H9 (cell line): ENCODE results near the gene ROCK1. TPM values are rescaled to one million over a fixed set of nuclear protein-coding genes. Genes with fewer than 3 reads are reported as not detected.

Experiments
- DNase-seq: peaks from one replicate; pipeline ENCODE4 v3.0.0-alpha.2; 2017
- H2AFZ ChIP-seq: one replicate; pipeline ENCODE4 v1.6.1; 2013; ENCODE audit warnings: mild to moderate bottlenecking, low read length, control low read depth, moderate library complexity
- H2AK5ac ChIP-seq: 2 replicates; pipeline ENCODE4 v1.6.1; 2013; ENCODE audit warnings: low read length, control low read depth, mixed read lengths; ENCODE audit not compliant: insufficient read length
- H2BK120ac ChIP-seq: one replicate; pipeline ENCODE4 v1.6.1; 2013; ENCODE audit warnings: low read depth, mild to moderate bottlenecking, low read length, control low read depth, inconsistent platforms; ENCODE audit not compliant: poor library complexity, severe bottlenecking
- H2BK12ac ChIP-seq: 2 replicates; pipeline ENCODE4 v1.6.1; 2013; ENCODE audit warnings: low read length, control low read depth, mixed read lengths, low read depth; ENCODE audit not compliant: insufficient read length
- H2BK15ac ChIP-seq: 2 replicates; pipeline ENCODE4 v1.6.1; 2013; ENCODE audit warnings: low read depth, low read length, control low read depth
- H2BK20ac ChIP-seq: one replicate; pipeline ENCODE4 v1.6.1; 2013; ENCODE audit warnings: low read depth, mild to moderate bottlenecking, low read length, control low read depth, inconsistent platforms; ENCODE audit not compliant: poor library complexity, severe bottlenecking
- H2BK5ac ChIP-seq: 2 replicates; pipeline ENCODE4 v1.6.1; 2013; ENCODE audit warnings: low read length, control low read depth, mixed read lengths; ENCODE audit not compliant: insufficient read length
- H3K14ac ChIP-seq: 2 replicates; pipeline ENCODE4 v1.6.1; 2013; ENCODE audit warnings: low read length, control low read depth; ENCODE audit not compliant: insufficient read depth
- H3K18ac ChIP-seq: 2 replicates; pipeline ENCODE4 v1.6.1; 2013; ENCODE audit warnings: low read depth, mild to moderate bottlenecking, mixed read lengths, low read length, control low read depth; ENCODE audit not compliant: insufficient read length
- H3K23ac ChIP-seq: 2 replicates; pipeline ENCODE4 v1.6.1; 2013; ENCODE audit warnings: low read length, control low read depth, mixed read lengths, low read depth; ENCODE audit not compliant: insufficient read length
- H3K23me2 ChIP-seq: 2 replicates; pipeline ENCODE4 v1.6.1; 2013; ENCODE audit warnings: low read depth, mild to moderate bottlenecking, mixed read lengths, low read length, control low read depth; ENCODE audit not compliant: insufficient read length, poor library complexity, severe bottlenecking
- H3K27ac ChIP-seq: 2 replicates; pipeline ENCODE4 v1.5.1; 2013; ENCODE audit warnings: low read length, control low read depth, mixed read lengths, low read depth; ENCODE audit not compliant: insufficient read length
- H3K27me3 ChIP-seq: 2 replicates; pipeline ENCODE4 v1.6.1; 2013; ENCODE audit warnings: low read length, control low read depth, inconsistent platforms; ENCODE audit not compliant: insufficient read depth
- H3K4ac ChIP-seq: 2 replicates; pipeline ENCODE4 v1.6.1; 2013; ENCODE audit warnings: low read depth, mild to moderate bottlenecking, control low read depth, inconsistent platforms, low read length, moderate library complexity
- H3K4me1 ChIP-seq: 2 replicates; pipeline ENCODE4 v1.6.1; 2013; ENCODE audit warnings: low read length, control low read depth, inconsistent platforms; ENCODE audit not compliant: insufficient read depth
- H3K4me2 ChIP-seq: 2 replicates; pipeline ENCODE4 v1.6.1; 2013; ENCODE audit warnings: low read length, control low read depth, mixed read lengths; ENCODE audit not compliant: insufficient read length, insufficient read depth
- H3K56ac ChIP-seq: 2 replicates; pipeline ENCODE4 v1.6.1; 2013; ENCODE audit warnings: low read depth, mild to moderate bottlenecking, mixed read lengths, low read length, control low read depth; ENCODE audit not compliant: insufficient read length
- H3K79me1 ChIP-seq: 2 replicates; pipeline ENCODE4 v1.6.1; 2013; ENCODE audit warnings: low read depth, mild to moderate bottlenecking, moderate library complexity, low read length, control low read depth, inconsistent platforms; ENCODE audit not compliant: insufficient read depth, poor library complexity, severe bottlenecking
- H3K79me2 ChIP-seq: 2 replicates; pipeline ENCODE4 v1.6.1; 2013; ENCODE audit warnings: low read length, control low read depth, inconsistent platforms; ENCODE audit not compliant: insufficient read depth
- H3K9ac ChIP-seq: 2 replicates; pipeline ENCODE4 v1.6.1; 2013; ENCODE audit warnings: low read length, control low read depth, mixed read lengths; ENCODE audit not compliant: insufficient read length; ENCODE audit errors: extremely low read depth
- H3K9me3 ChIP-seq: one replicate; pipeline ENCODE4 v1.6.1; 2013; ENCODE audit warnings: low read depth, low read length, inconsistent platforms; ENCODE audit not compliant: control insufficient read depth
- H3T11ph ChIP-seq: one replicate; pipeline ENCODE4 v1.6.1; 2013; ENCODE audit warnings: mild to moderate bottlenecking, low read length, control low read depth, inconsistent platforms
- H4K20me1 ChIP-seq: one replicate; pipeline ENCODE4 v1.6.1; 2013; ENCODE audit not compliant: control insufficient read depth, insufficient read length, insufficient read depth
- H4K5ac ChIP-seq: 2 replicates; pipeline ENCODE4 v1.6.1; 2013; ENCODE audit warnings: low read depth, mild to moderate bottlenecking, mixed read lengths, low read length, control low read depth; ENCODE audit not compliant: insufficient read length
- H4K8ac ChIP-seq: replicated peaks from 2 replicates; pipeline ENCODE4 v1.6.1; 2013; ENCODE audit warnings: low read length, control low read depth, mixed read lengths, low read depth; ENCODE audit not compliant: insufficient read length
- H4K91ac ChIP-seq: 2 replicates; pipeline ENCODE4 v1.6.1; 2013; ENCODE audit warnings: low read depth, mild to moderate bottlenecking, moderate library complexity, mixed read lengths, low read length, control low read depth; ENCODE audit not compliant: insufficient read length
- H3K27ac Mint-ChIP-seq, 3 experiments: 2 replicates in 2 of 3; 3 replicates in 1 of 3; pipeline ENCODE4 v1.8.0; 2020 to 2021; ENCODE audit warnings: mixed read lengths in 3 of 3, mild to moderate bottlenecking in 1 of 3, moderate library complexity in 1 of 3
- H3K27me3 Mint-ChIP-seq: 2 replicates; pipeline ENCODE4 v1.8.0; 2021; ENCODE audit warnings: low read depth, mild to moderate bottlenecking, moderate library complexity, mixed read lengths
- H3K36me3 Mint-ChIP-seq, 3 experiments: 2 replicates in 2 of 3; 3 replicates in 1 of 3; pipeline ENCODE4 v1.8.0; 2020 to 2021; ENCODE audit warnings: low read depth in 3 of 3, mixed read lengths in 3 of 3; ENCODE audit not compliant: insufficient read depth in 1 of 3
- H3K4me1 Mint-ChIP-seq, 2 experiments: 2 replicates each; pipeline ENCODE4 v1.8.0; 2020; ENCODE audit warnings: mixed read lengths in 2 of 2
- H3K4me3 Mint-ChIP-seq, 2 experiments: 2 replicates in 1 of 2; 3 replicates in 1 of 2; pipeline ENCODE4 v1.8.0; 2020 to 2021; ENCODE audit warnings: mild to moderate bottlenecking in 2 of 2, mixed read lengths in 2 of 2, moderate library complexity in 1 of 2
- H3K9me3 Mint-ChIP-seq, 2 experiments: 2 replicates in 1 of 2; 3 replicates in 1 of 2; pipeline ENCODE4 v1.8.0; 2020; ENCODE audit warnings: mild to moderate bottlenecking in 2 of 2, mixed read lengths in 2 of 2, moderate library complexity in 1 of 2
- CTCF ChIP-seq: fragments of 200-600 bp; sonication (generic); conservative IDR thresholded peaks from 3 replicates; pipeline ENCODE4 v1.8.0; 2021; ENCODE audit warnings: antibody characterized with exemption, mild to moderate bottlenecking
- WGBS: extraction: QIAGEN DNeasy Blood & Tissue Kit; methylation state at CpG from one replicate; pipeline ENCODE4 v1.1.7; 2013; ENCODE audit warnings: missing lambda C conversion rate, low lambda C conversion rate, mixed read lengths; ENCODE audit not compliant: insufficient read length; ENCODE audit errors: extremely low coverage; 5-methylcytosine and 5-hydroxymethylcytosine counted together
- total RNA-seq: library from RNA; stranded (reverse); gene quantifications from 2 replicates; pipeline ENCODE4 v1.2.1, GENCODE V29; 2021

ROCK1 gene
- total RNA-seq, 1 experiment from 2014 or later, result 38.2 TPM

- H2BK15ac ChIP-seq, result no peak overlapping the region
- H4K5ac ChIP-seq, result no peak overlapping the region
- H3K27me3 ChIP-seq, result no peaks in the 10 kb centered on the region
- no peak overlapping the region for H2BK120ac ChIP-seq
- no peaks in the 10 kb centered on the region for H3K23me2 ChIP-seq
- no peak overlapping the region for H3K27ac Mint-ChIP-seq
- H2BK12ac ChIP-seq, result no peak overlapping the region
- no peaks in the 10 kb centered on the region for H3K27me3 Mint-ChIP-seq
- H3K4me2 ChIP-seq, result no peak overlapping the region
- H3K79me2 ChIP-seq, result no peaks in the 10 kb centered on the region
- H2BK20ac ChIP-seq, result no peak overlapping the region
- H2AK5ac ChIP-seq, result no peak overlapping the region
- H3K4me1 ChIP-seq, result no peaks in the 10 kb centered on the region
- DNase-seq, result no peak
- no CpG with 5 or more reads among the region's 4 CpGs for WGBS
- H4K8ac ChIP-seq, result no peak overlapping the region
- no peak overlapping the region for H4K91ac ChIP-seq
- TF ChIP-seq CTCF, result no peak
- H3K9me3 Mint-ChIP-seq, result peaks cover 2 to 7% of the 10 kb centered on the region in 2 experiments; a peak in 2 of 5 replicates
- no peaks in the 10 kb centered on the region for H3K9me3 ChIP-seq
- H2BK5ac ChIP-seq, result no peak overlapping the region
- H3K56ac ChIP-seq, result no peak overlapping the region
- H3K23ac ChIP-seq, result no peak overlapping the region
- H3K18ac ChIP-seq, result no peak overlapping the region
- H3K4me1 Mint-ChIP-seq, result no peaks in the 10 kb centered on the region
- H3K9ac ChIP-seq, result no peak overlapping the region
- no peak overlapping the region for H3K27ac ChIP-seq
- H3K14ac ChIP-seq, result no peak overlapping the region
- H2AFZ ChIP-seq, result no peak overlapping the region
- no peak overlapping the region for H3T11ph ChIP-seq
- H3K4ac ChIP-seq, result no peak overlapping the region
- H3K36me3 Mint-ChIP-seq, result no peaks in the 10 kb centered on the region; a peak in 1 of 7 replicates
- no peaks in the 10 kb centered on the region for H4K20me1 ChIP-seq
- H3K79me1 ChIP-seq, result no peaks in the 10 kb centered on the region
- H3K4me3 Mint-ChIP-seq, result no peak overlapping the region
These were observed 18.1 kb upstream of the ROCK1 start for GRCh38 chr18:21129566-21130216.
